GM23248 (cell line): ENCODE measurements around the gene ANKRD16. TPM values are rescaled to one million over a fixed set of nuclear protein-coding genes. Genes with fewer than 3 reads are reported as not detected.
"Not testable (repeated sequence)": the region's sequence is repeated elsewhere in the genome, so short reads cannot be mapped to it uniquely, and the experiment has no call there.

ENCODE experiments used
- DNase-seq: peaks from one replicate; pipeline ENCODE4 v3.0.0-alpha.2; 2015
- H2AFZ ChIP-seq: fragments of 200-600 bp; sonication (generic); 2 replicates; pipeline ENCODE4 v1.6.1; 2016; ENCODE audit warnings: antibody characterized with exemption
- H3F3A ChIP-seq: fragments of 200-600 bp; sonication (generic); 2 replicates; pipeline ENCODE4 v1.6.1; 2016; ENCODE audit warnings: mild to moderate bottlenecking, antibody characterized with exemption, mixed run types; ENCODE audit not compliant: insufficient read depth
- H3K27ac ChIP-seq: fragments of 200-600 bp; sonication (generic); 2 replicates; pipeline ENCODE4 v1.5.1; 2016; ENCODE audit warnings: mild to moderate bottlenecking
- H3K27me3 ChIP-seq: fragments of 200-600 bp; sonication (generic); replicated peaks from 2 replicates; pipeline ENCODE4 v1.6.1; 2016; ENCODE audit warnings: mild to moderate bottlenecking; ENCODE audit not compliant: insufficient read depth
- H3K36me3 ChIP-seq: fragments of 200-600 bp; sonication (generic); 2 replicates; pipeline ENCODE4 v1.6.1; 2016; ENCODE audit warnings: low read depth, mild to moderate bottlenecking
- H3K4me1 ChIP-seq: fragments of 200-600 bp; sonication (generic); 2 replicates; pipeline ENCODE4 v1.6.1; 2016; ENCODE audit warnings: mild to moderate bottlenecking; ENCODE audit not compliant: insufficient read depth
- H3K4me2 ChIP-seq: fragments of 200-600 bp; sonication (generic); one replicate; pipeline ENCODE4 v1.6.1; 2016; ENCODE audit warnings: mild to moderate bottlenecking; ENCODE audit not compliant: unreplicated experiment
- H3K4me3 ChIP-seq: fragments of 200-600 bp; sonication (generic); 2 replicates; pipeline ENCODE4 v1.5.1; 2016; ENCODE audit warnings: mild to moderate bottlenecking
- H3K79me2 ChIP-seq: fragments of 200-600 bp; sonication (generic); 2 replicates; pipeline ENCODE4 v1.6.1; 2016; ENCODE audit warnings: mild to moderate bottlenecking; ENCODE audit not compliant: insufficient read depth
- H3K9ac ChIP-seq: fragments of 200-600 bp; sonication (generic); 2 replicates; pipeline ENCODE4 v1.6.1; 2016; ENCODE audit warnings: mild to moderate bottlenecking
- H3K9me2 ChIP-seq: fragments of 200-600 bp; sonication (generic); 2 replicates; pipeline ENCODE4 v1.6.1; 2016; ENCODE audit warnings: mixed run types, mild to moderate bottlenecking, moderate library complexity; ENCODE audit not compliant: insufficient read depth
- H3K9me3 ChIP-seq: fragments of 200-600 bp; sonication (generic); one replicate; pipeline ENCODE4 v1.6.1; 2017; ENCODE audit warnings: low read depth
- H4K20me1 ChIP-seq: fragments of 200-600 bp; sonication (generic); 2 replicates; pipeline ENCODE4 v1.6.0; 2016; ENCODE audit not compliant: insufficient read depth
- EZH2 ChIP-seq: fragments of 200-600 bp; sonication (generic); IDR thresholded peaks from 2 replicates; pipeline ENCODE4 v1.6.1; 2018; ENCODE audit warnings: antibody characterized with exemption, mild to moderate bottlenecking; ENCODE audit not compliant: insufficient read depth, poor library complexity, severe bottlenecking
- EZH2phosphoT487 ChIP-seq: fragments of 200-600 bp; sonication (generic); IDR thresholded peaks from 2 replicates; pipeline ENCODE4 v1.6.1; 2018; ENCODE audit warnings: antibody characterized with exemption, moderate library complexity, mild to moderate bottlenecking, low read depth; ENCODE audit not compliant: insufficient read depth
- whole genome bisulfite sequencing, 2 experiments: methylation state at CpG; one replicate each; pipeline ENCODE4 v1.1.6; 2015 to 2017; ENCODE audit warnings: low lambda C conversion rate in 2 of 2, low coverage in 1 of 2; ENCODE audit errors: missing lambda C conversion rate in 2 of 2; 5-methylcytosine and 5-hydroxymethylcytosine counted together
- in situ Hi-C: fragments of 300-500 bp; cut with MboI; formaldehyde crosslinking; loops from 2 replicates; pipeline ENCODE4 v1.15.0; 2020
- polyA plus RNA-seq: library from polyadenylated mRNA; unstranded; fragments of >200 nt; fragmentation: Nextera tagmentation; extraction: Ambion mirVana; gene quantifications from 2 replicates; pipeline ENCODE4 v1.2.1, GENCODE V29; 2016
- total RNA-seq: library from RNA; depleted of rRNA; stranded (reverse); fragments of >200 nt; shearing (Covaris generic); gene quantifications from 2 replicates; pipeline ENCODE4 v1.2.3, GENCODE V29; 2014

ANKRD16 gene
- total and polyA plus RNA-seq, 2 experiments from 2014 or later: 2.7 to 5.4 TPM

DNA sequence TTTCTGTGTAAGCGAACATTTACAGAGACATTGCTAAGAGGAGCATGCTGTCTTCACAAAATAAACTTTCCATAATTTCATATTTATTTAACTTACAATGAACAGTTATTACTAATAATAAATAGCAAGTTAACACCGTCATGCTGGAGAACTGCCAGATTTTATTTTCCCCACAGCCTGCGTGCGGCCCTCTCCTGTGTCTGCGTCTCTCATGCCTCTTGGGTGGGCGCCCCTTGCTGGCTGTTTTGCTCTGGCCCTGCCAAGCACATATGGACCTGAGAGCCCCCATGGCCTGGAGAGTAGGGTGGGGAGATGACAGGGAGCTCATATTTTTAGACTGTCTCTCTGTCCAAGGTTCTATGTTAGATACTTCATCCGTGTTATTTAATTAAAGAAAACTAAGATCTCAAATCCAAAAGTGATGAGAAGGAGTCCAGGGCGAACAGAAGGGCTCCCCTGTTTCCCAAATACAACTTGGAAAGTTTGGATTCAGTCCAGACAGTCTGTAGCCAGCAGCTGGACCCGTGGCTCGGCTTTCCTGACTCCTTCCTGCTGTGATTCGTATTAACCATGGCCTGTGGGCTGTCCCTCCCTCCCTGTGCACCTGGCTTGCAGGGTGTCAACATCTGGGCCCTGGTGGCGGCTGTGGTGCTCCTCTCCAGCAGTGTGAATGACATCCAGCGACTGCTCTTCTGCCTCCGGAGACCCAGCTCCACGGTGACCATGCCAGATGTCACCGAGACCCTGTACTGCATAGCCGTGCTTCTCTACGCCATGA, 20.8 kb upstream of the ANKRD16 start:
- peaks cover 34% of the 10 kb centered on the region for H3K36me3 ChIP-seq

DNA sequence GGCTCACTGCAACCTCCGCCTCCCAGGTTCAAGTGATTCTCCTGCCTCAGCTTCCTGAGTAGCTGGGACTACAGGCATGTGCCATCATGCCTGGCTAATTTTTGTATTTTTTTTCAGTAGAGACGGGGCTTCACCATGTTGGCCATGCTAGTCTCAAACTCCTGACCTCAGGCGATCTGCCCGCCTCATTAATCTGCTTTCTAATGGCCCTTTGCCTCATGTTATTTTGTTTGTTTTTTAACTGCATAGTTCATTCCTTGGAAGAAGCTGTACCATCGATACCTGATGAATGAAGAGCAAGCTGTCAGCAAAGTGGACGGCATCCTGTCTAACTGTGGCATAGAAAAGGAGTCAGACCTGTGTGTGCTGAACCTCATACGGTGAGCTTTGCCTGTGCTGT, 19.0 kb upstream of the ANKRD16 start:
- H3K36me3 ChIP-seq: peaks cover 24% of the 10 kb centered on the region
- 94 to 99% methylated on average over 7 of the region's 7 CpGs for WGBS, 2 experiments
- H3K9ac ChIP-seq, H3K9me2 ChIP-seq, H3F3A ChIP-seq, H3K4me3 ChIP-seq, H3K27me3 ChIP-seq, H3K9me3 ChIP-seq, DNase-seq, H2AFZ ChIP-seq, in situ Hi-C loops, H4K20me1 ChIP-seq, H3K4me2 ChIP-seq, H3K27ac ChIP-seq, H3K4me1 ChIP-seq: not testable (repeated sequence)
- peaks cover 48% of the 10 kb centered on the region for H3K79me2 ChIP-seq

More for the DNA sequence above, 20.8 kb upstream of the ANKRD16 start:
- Histone ChIP-seq H3K27me3 (no peaks in the 10 kb centered on the region), H3K27ac (no peak overlapping the region), H3F3A (no peaks in the 10 kb centered on the region), H3K9me3 (no peaks in the 10 kb centered on the region), H3K9me2 (no peaks in the 10 kb centered on the region), H3K4me2 (no peak overlapping the region), H3K79me2 (peaks cover 34% of the 10 kb centered on the region), H3K4me1 (no peaks in the 10 kb centered on the region), H2AFZ (no peak overlapping the region), H4K20me1 (no peaks in the 10 kb centered on the region), H3K4me3 (no peak overlapping the region), H3K9ac (no peak overlapping the region)
- in situ Hi-C loops: no loop called here
- 81 to 87% methylated on average over 18 of the region's 18 CpGs for WGBS, 2 experiments
- no peak for DNase-seq
- no peak for TF ChIP-seq EZH2
- no peak for TF ChIP-seq EZH2phosphoT487

DNA sequence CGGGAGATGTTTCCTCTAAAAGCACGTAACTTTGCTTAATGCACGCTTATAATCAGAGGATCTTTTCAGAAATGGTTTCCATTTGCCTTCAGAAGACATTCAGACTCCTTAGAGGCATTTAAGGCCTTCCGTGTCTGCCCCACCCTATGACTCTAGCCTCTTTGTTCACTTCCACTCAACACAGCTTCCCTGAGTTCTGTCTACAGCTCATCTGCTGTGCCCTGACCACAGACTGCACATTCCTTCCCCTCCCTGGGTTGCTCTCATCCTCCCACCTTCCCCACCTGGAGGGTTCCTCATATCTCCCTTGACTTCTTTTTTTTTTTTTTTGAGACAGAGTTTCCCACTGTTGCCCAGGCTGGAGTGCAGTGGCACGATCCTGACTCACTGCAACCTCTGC, 17.0 kb upstream of the ANKRD16 start:
- H3K27ac ChIP-seq: no peak overlapping the region

DNA sequence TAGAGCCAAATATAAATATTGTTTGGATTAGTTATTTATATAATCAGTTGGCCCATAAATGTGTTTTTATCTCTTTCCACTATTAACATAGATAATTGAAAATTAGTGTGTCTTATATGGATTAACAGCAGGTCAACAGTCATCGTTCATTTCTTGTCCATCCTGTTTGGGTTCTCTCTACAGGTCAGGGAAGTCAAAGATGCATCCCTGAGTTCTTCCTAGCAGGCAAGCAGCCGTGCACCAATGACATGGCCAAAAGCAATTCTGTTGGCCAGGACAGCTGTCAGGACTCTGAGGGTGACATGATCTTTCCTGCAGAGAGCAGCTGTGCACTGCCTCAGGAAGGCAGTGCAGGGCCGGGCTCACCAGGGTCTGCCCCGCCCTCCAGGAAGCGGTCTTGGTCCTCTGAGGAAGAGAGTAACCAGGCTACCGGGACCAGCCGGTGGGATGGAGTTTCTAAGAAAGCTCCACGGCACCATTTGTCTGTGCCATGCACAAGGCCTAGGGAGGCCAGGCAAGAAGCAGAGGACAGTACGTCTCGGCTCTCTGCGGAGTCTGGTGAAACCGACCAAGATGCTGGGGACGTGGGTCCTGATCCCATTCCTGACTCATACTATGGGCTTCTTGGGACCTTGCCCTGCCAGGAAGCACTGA, 16.3 kb upstream of the ANKRD16 start:
- H3K4me3 ChIP-seq: no peak overlapping the region
- H2AFZ ChIP-seq: no peak overlapping the region
- H3K27ac ChIP-seq: no peak overlapping the region

More for the DNA sequence above, 17.0 kb upstream of the ANKRD16 start:
- no peak for TF ChIP-seq EZH2
- Histone ChIP-seq H3K4me1 (no peaks in the 10 kb centered on the region), H3K9me2 (no peaks in the 10 kb centered on the region), H4K20me1 (no peaks in the 10 kb centered on the region), H3K4me2 (no peak overlapping the region), H3K36me3 (peaks cover 20% of the 10 kb centered on the region), H3F3A (no peaks in the 10 kb centered on the region), H3K4me3 (no peak overlapping the region), H3K27me3 (no peaks in the 10 kb centered on the region), H3K9ac (no peak overlapping the region), H3K9me3 (no peaks in the 10 kb centered on the region), H3K79me2 (peaks cover 68% of the 10 kb centered on the region), H2AFZ (no peak overlapping the region)
- DNase-seq: peak; percentile 14
- in situ Hi-C loops: no loop called here
- 80 to 90% methylated on average over 5 of the region's 5 CpGs for WGBS, 2 experiments

More for the DNA sequence above, 16.3 kb upstream of the ANKRD16 start:
- no peaks in the 10 kb centered on the region for H4K20me1 ChIP-seq
- no peaks in the 10 kb centered on the region for H3K9me2 ChIP-seq
- TF ChIP-seq EZH2 (no peak), EZH2phosphoT487 (no peak)
- peaks cover 71% of the 10 kb centered on the region for H3K79me2 ChIP-seq
- no peaks in the 10 kb centered on the region for H3K27me3 ChIP-seq
- H3F3A ChIP-seq: no peaks in the 10 kb centered on the region
- no peak overlapping the region for H3K4me2 ChIP-seq
- in situ Hi-C loops: no loop called here
- peaks cover 18% of the 10 kb centered on the region for H3K36me3 ChIP-seq
- WGBS, 2 experiments: 93 to 96% methylated on average over 13 of the region's 13 CpGs
- no peak overlapping the region for H3K9ac ChIP-seq
- no peak for DNase-seq
- H3K4me1 ChIP-seq: no peaks in the 10 kb centered on the region
- H3K9me3 ChIP-seq: no peaks in the 10 kb centered on the region
